ENCODE measurements around the gene ATG101. TPM values are rescaled to one million over a fixed set of nuclear protein-coding genes. Genes with fewer than 3 reads are reported as not detected.
A peak's percentile ranks its signal among the peaks of the same experiment; 100 is the strongest.

The ATG101 gene
- total RNA-seq, 1 donor from 2014 or later: 19.8 TPM

- TF ChIP-seq EZH2phosphoT487 (IDR thresholded peaks at IDR 0.05): no peak
- no peak overlapping the region for H3K4me2 ChIP-seq
- H3K36me3 Mint-ChIP-seq: no peaks in the 10 kb centered on the region
- peaks cover 32% of the 10 kb centered on the region for H3K4me1 ChIP-seq
- H4K20me1 ChIP-seq (ENCODE audit: low read depth): no peaks in the 10 kb centered on the region
- no peak overlapping the region for H2AFZ ChIP-seq (replicated peaks)
- H3K36me3 ChIP-seq: no peaks in the 10 kb centered on the region
- peaks cover 49% of the 10 kb centered on the region for H3K4me1 Mint-ChIP-seq
- DNase-seq (ENCODE audit: low spot score): no peak
- peak overlapping the region; percentile 44 for H3K4me3 Mint-ChIP-seq
- H3K9me3 Mint-ChIP-seq: no peaks in the 10 kb centered on the region
- no peaks in the 10 kb centered on the region for H3K79me2 ChIP-seq (ENCODE audit: low read depth)
- H3K9ac ChIP-seq: no peak overlapping the region
- H3F3A ChIP-seq (ENCODE audit: low read depth): peaks cover 36% of the 10 kb centered on the region
- H3K27ac Mint-ChIP-seq: no peak overlapping the region
- H3K27ac ChIP-seq: no peak overlapping the region
- no peak overlapping the region for H3K4me3 ChIP-seq
- peaks cover 37% of the 10 kb centered on the region for H3K27me3 ChIP-seq
- peaks cover 16% of the 10 kb centered on the region for H3K27me3 Mint-ChIP-seq (ENCODE audit: insufficient read depth, low read depth)
- no peaks in the 10 kb centered on the region for H3K9me3 ChIP-seq (ENCODE audit: low read depth)
These were observed 43.5 kb upstream of the ATG101 start for GRCh38 chr12:52026263-52026662.

- H3K27ac ChIP-seq: no peak overlapping the region
These were observed 42.5 kb upstream of the ATG101 start for GRCh38 chr12:52027085-52027843.

DNA sequence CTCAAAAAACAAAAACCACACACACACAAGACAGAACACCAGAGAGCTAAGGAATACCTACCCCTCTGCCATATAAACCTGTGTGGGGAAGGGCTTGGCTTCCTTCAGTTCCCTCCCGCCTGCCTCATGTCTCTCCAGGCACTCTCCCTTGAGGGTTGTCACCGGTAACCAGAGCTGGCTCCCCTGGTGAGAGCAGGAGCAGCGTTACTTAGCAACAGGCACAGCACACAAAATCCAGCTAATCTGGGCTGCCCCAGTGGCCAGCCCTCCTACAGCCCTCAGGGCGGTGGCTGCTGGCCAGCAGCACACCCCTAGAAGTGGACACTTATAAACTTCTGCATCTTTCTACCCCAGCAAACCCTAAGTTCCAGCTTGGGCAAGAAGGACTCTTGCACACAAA is 40.1 kb upstream of the ATG101 start:
- no peaks in the 10 kb centered on the region for H4K20me1 ChIP-seq (ENCODE audit: low read depth)
- peak overlapping the region; percentile 17 for H2AFZ ChIP-seq (replicated peaks)
- no peaks in the 10 kb centered on the region for H3K9me3 Mint-ChIP-seq
- H3K4me1 ChIP-seq: peaks cover 42% of the 10 kb centered on the region
- peaks cover 19% of the 10 kb centered on the region for H3K27me3 ChIP-seq
- H3K4me3 Mint-ChIP-seq: peak overlapping the region; percentile 74
- no peak overlapping the region for H3K27ac ChIP-seq
- no peaks in the 10 kb centered on the region for H3K36me3 Mint-ChIP-seq
- H3K4me2 ChIP-seq: peak overlapping the region; percentile 70
- H3K9ac ChIP-seq: no peak overlapping the region
- no peak for TF ChIP-seq EZH2phosphoT487 (IDR thresholded peaks at IDR 0.05)
- no peak for TF ChIP-seq EZH2 (IDR thresholded peaks at IDR 0.05)
- TF ChIP-seq, protein P1, sequence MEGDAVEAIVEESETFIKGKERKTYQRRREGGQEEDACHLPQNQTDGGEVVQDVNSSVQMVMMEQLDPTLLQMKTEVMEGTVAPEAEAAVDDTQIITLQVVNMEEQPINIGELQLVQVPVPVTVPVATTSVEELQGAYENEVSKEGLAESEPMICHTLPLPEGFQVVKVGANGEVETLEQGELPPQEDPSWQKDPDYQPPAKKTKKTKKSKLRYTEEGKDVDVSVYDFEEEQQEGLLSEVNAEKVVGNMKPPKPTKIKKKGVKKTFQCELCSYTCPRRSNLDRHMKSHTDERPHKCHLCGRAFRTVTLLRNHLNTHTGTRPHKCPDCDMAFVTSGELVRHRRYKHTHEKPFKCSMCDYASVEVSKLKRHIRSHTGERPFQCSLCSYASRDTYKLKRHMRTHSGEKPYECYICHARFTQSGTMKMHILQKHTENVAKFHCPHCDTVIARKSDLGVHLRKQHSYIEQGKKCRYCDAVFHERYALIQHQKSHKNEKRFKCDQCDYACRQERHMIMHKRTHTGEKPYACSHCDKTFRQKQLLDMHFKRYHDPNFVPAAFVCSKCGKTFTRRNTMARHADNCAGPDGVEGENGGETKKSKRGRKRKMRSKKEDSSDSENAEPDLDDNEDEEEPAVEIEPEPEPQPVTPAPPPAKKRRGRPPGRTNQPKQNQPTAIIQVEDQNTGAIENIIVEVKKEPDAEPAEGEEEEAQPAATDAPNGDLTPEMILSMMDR (IDR thresholded peaks at IDR 0.05): no peak
- peak overlapping the region; percentile 97 for H3K27ac Mint-ChIP-seq
- H3K36me3 ChIP-seq: no peaks in the 10 kb centered on the region
- H3K27me3 Mint-ChIP-seq (ENCODE audit: insufficient read depth, low read depth): peaks cover 18% of the 10 kb centered on the region
- H3K4me1 Mint-ChIP-seq: peaks cover 54% of the 10 kb centered on the region
- peak overlapping the region; percentile 21 for H3K4me3 ChIP-seq
- no peaks in the 10 kb centered on the region for H3K79me2 ChIP-seq (ENCODE audit: low read depth)
- H3F3A ChIP-seq (ENCODE audit: low read depth): peaks cover 36% of the 10 kb centered on the region
- H3K9me3 ChIP-seq (ENCODE audit: low read depth): no peaks in the 10 kb centered on the region
- peak; percentile 95 for DNase-seq (ENCODE audit: low spot score)

More at GRCh38 chr12:52027085-52027843, 42.5 kb upstream of the ATG101 start:
- Mint-ChIP-seq H3K9me3 (no peaks in the 10 kb centered on the region), H3K27ac (peak overlapping the region; percentile 63), H3K27me3 (ENCODE audit: insufficient read depth, low read depth) (peaks cover 16% of the 10 kb centered on the region), H3K4me3 (no peak overlapping the region), H3K4me1 (peaks cover 54% of the 10 kb centered on the region), H3K36me3 (no peaks in the 10 kb centered on the region)
- no peak overlapping the region for H2AFZ ChIP-seq (replicated peaks)
- no peak overlapping the region for H3K4me3 ChIP-seq
- no peak overlapping the region for H3K9ac ChIP-seq
- H3K9me3 ChIP-seq (ENCODE audit: low read depth): no peaks in the 10 kb centered on the region
- peaks cover 39% of the 10 kb centered on the region for H3F3A ChIP-seq (ENCODE audit: low read depth)
- H3K27me3 ChIP-seq: peaks cover 27% of the 10 kb centered on the region
- TF ChIP-seq EZH2phosphoT487 (IDR thresholded peaks at IDR 0.05) (no peak), EZH2 (IDR thresholded peaks at IDR 0.05) (no peak)
- TF ChIP-seq, protein P1 (IDR thresholded peaks at IDR 0.05): no peak
- no peaks in the 10 kb centered on the region for H3K36me3 ChIP-seq
- H4K20me1 ChIP-seq (ENCODE audit: low read depth): no peaks in the 10 kb centered on the region
- no peaks in the 10 kb centered on the region for H3K79me2 ChIP-seq (ENCODE audit: low read depth)
- peaks cover 34% of the 10 kb centered on the region for H3K4me1 ChIP-seq
- H3K4me2 ChIP-seq: no peak overlapping the region
- DNase-seq (ENCODE audit: low spot score): peak; percentile 66

DNA sequence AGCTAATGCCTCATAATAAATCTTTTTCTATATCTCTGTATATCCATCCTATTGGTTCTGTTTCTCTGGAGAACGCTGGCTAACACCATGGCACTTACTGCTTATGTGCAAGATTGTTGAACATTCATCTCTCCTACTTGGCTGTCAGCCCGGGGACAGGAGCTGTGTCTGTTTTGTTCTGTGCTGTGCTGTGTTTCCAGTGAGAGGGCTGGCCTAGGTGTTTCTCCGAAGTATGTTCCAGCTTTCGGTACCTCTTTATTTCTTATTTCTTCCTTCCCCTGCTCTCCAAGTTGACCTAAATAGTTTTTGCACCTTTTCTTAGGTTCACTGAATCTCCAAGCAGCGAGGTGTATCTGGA is 37.4 kb upstream of the ATG101 start:
- no peaks in the 10 kb centered on the region for H3K36me3 Mint-ChIP-seq

More for the DNA sequence above, 37.4 kb upstream of the ATG101 start:
- H4K20me1 ChIP-seq (ENCODE audit: low read depth): no peaks in the 10 kb centered on the region
- peak overlapping the region; percentile 39 for H3K4me3 ChIP-seq
- peak overlapping the region; percentile 96 for H3K27ac Mint-ChIP-seq
- H3K4me3 Mint-ChIP-seq: peak overlapping the region; percentile 79
- H2AFZ ChIP-seq (replicated peaks): no peak overlapping the region
- no peaks in the 10 kb centered on the region for H3K79me2 ChIP-seq (ENCODE audit: low read depth)
- peaks cover 26% of the 10 kb centered on the region for H3K27me3 Mint-ChIP-seq (ENCODE audit: insufficient read depth, low read depth)
- H3K9ac ChIP-seq: no peak overlapping the region
- peaks cover 30% of the 10 kb centered on the region for H3K4me1 ChIP-seq
- H3K9me3 Mint-ChIP-seq: no peaks in the 10 kb centered on the region
- H3K9me3 ChIP-seq (ENCODE audit: low read depth): no peaks in the 10 kb centered on the region
- no peaks in the 10 kb centered on the region for H3K36me3 ChIP-seq
- TF ChIP-seq EZH2 (IDR thresholded peaks at IDR 0.05) (no peak), EZH2phosphoT487 (IDR thresholded peaks at IDR 0.05) (no peak)
- TF ChIP-seq, protein P1 (IDR thresholded peaks at IDR 0.05): no peak
- peak overlapping the region; percentile 74 for H3K4me2 ChIP-seq
- no peak overlapping the region for H3K27ac ChIP-seq
- H3F3A ChIP-seq (ENCODE audit: low read depth): peaks cover 36% of the 10 kb centered on the region
- peaks cover 43% of the 10 kb centered on the region for H3K4me1 Mint-ChIP-seq
- DNase-seq (ENCODE audit: low spot score): no peak
- peaks cover 42% of the 10 kb centered on the region for H3K27me3 ChIP-seq

All from neural progenitor cell (in vitro differentiated cells).